Mucosa of gallbladder (tissue), 1 donor: ENCODE measurements around the gene TENM4. TPM values are rescaled to one million over a fixed set of nuclear protein-coding genes. Genes with fewer than 3 reads are reported as not detected.
A peak's percentile ranks its signal among the peaks of the same experiment; 100 is the strongest.

Experiments
- DNase-seq: peaks from one replicate; pipeline ENCODE4 v3.0.0-alpha.2; 2020; ENCODE audit warnings: low spot score
- total RNA-seq: library from RNA; stranded (reverse); gene quantifications from one replicate; pipeline ENCODE4 v1.2.1, GENCODE V29; 2021
- donor health status: DM: no; HTN: no; CAD: no.

TENM4 gene
- total RNA-seq, 1 donor from 2014 or later, result 8.4 TPM

DNA sequence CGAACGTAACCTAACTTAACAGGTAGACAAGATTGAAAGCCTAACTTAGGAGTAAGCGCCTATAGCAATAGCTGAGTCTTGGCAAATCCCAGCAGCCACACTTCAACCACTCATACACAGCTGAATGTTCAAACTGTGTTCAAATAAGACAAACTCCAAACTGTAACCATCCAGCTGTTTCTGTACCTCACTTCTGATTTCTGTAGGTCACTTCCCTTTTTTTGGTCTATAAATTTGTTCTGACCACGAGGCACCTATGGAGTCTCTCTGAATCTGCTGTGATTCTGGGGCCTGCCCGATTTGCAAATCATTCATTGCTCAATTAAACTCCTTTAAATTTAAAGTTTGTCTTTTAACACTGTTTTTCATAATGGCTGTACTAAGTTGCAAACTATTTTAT, 8.2 kb upstream of the TENM4 start:
- DNase-seq, result no peak

DNA sequence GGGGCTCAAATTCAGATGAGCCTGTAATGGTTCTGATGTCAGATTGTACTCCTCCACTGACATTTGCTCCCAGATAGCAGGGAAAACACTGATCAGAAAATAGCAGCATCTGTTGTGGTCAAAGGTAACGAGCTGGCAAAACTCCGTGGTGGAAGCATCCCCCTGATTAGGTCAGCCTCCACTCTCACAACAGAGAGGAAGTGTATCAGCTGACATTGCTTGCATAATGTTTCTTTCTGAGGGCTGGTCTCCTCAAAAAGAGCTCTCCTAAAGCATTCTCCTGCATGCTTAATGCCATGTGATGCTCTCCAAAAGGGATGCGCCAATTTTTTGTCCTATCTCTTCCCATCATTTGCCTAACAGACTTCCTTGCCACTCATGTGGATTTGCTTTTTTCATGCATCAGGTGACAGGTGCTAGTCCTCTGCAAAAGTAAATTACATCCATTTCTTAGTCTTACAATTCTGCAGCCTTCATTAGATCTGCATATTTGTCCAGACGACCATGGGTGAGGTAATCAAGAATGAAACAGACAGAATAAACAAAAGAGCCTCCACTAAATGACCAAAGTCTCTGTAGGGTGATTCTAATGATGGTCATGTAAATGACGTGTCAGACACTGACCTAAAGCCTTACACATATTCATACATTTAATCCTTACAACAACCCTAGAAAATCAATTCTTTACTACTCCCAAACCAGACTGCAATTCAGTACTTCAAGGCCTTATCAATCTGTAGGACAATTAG, 6.4 kb upstream of the TENM4 start:
- DNase-seq, result no peak

DNA sequence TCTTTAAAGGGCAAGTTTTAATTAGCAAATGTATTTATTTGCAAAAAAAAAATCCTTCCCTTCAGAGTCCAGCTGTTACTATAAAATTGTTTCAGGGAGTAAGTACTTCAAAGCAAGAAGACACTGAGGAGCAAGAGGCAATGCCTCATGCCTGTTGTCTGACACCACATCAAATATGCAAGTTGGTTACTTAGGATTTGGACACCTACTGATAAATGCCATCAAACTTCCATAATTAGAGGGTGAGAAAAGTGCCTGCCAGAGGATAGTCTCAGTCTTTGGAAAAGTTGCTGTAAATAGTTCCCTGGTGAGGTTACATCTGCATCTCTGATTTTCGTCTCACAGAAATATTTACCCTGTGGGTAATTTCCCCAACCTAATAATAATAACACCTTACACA, 4.1 kb upstream of the TENM4 start:
- no peak for DNase-seq

DNA sequence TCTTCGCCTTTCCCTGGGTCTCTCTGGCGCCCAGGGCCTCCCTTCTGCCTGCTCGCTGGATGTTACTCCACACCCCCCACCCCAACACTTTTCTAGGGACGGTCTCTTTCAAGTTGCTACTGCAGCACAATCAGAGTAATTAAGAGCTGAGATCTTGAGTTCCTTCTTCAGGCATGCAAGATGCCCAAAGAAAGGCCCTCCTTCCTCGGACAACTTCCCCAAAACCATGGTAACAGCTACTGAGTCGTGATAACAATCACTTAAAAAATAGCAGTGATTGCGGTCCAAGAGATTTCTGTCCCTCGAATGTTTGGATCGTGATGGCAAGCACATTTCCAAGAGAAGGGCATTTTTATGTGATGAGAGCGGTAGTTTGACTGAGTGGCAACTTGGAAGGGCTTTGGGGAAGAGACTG, 638 bp upstream of the TENM4 start:
- no peak for DNase-seq

DNA sequence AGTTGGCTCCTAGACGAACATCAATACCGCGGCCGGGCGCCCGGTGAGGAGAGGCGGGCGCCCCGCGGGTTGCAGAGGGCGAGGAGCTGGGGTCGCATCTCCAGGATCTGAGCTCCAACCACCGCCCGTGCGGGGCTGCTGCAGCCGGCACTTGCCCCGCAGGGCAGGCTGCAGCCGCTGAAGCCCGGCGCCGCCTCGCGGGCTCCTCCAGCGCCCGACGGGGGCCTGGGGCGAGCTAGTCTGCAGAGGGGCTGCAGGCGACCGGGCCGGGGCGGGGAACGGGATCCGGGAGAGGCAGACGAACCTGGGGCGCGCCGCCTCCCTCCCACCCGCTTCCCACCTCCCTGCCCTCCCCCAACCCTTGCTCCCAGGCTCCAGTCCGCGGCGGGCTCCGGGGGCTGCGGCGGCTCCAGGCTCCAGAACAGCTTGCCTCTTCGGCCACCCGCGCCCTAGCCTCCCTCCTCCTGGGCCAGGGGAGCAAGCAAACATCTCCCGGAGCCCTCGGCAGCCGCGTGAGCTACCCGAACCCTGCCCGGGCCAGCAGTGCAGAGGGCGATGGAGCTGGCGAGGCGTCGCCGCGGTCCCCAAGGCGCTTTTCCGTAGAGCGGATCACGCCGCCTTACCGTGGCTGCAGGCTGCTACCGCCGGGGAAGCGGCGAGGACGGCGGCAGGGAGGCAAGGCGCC, 802 bp downstream of the TENM4 start:
- DNase-seq, result no peak

DNA sequence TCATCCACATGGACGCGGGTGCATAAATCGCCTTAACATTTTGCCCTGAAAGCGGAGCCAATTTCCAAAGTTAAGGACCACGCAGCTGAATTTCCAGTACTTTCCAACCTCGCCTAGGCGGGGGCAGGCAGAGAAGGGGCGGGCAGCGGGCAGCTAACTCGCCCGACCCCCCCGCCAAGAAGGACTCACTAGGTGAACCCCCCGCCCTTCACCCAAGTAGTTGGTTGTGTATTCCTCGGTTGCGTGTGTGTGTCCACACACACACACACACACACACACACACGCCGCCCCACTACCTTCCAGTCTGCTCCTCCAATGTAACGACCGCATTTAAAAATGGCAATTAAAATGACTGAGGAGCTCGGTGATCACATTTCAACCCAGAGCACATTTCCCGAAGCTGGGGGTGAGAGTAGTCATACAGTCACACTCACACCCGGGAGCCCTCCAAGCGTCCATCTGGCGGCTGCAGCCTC, 1.4 kb downstream of the TENM4 start:
- no peak for DNase-seq

DNA sequence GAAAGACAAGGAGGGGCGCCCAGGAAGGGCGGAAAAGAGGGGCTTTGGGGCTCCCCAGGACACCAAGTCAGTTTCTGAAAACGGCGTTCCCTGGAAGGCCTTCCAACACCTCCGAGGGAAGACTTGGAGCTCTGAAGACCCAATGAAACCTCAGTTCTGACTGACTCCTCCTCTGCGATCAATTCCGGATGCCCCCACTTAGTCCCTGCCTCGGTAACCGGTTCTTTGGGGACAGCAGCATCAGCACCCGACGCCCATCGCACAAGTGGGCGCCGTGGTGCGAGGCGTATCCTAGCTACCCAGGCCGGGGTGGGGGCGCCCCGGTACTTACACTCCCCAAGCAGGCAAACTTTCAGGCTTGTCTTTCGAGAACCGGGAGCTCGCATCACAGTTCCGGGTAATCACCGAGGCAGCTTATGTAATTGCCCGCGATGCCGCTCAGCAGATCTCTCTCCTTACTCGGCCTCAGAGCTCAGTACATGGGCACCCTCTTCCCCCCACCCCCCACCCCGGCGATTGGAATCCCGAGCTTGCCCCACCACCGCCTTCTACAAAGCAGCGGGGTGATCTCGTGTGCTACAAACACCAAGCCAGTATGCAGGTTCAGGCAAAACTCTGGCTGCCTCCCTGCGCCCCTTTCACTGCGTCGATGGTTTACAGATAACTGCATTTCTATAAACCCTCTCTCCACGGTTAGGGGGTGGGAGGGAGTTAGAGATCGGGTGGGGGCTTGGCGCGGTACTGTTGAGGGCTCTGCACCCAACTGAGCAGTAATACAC, 2.0 kb downstream of the TENM4 start:
- no peak for DNase-seq

DNA sequence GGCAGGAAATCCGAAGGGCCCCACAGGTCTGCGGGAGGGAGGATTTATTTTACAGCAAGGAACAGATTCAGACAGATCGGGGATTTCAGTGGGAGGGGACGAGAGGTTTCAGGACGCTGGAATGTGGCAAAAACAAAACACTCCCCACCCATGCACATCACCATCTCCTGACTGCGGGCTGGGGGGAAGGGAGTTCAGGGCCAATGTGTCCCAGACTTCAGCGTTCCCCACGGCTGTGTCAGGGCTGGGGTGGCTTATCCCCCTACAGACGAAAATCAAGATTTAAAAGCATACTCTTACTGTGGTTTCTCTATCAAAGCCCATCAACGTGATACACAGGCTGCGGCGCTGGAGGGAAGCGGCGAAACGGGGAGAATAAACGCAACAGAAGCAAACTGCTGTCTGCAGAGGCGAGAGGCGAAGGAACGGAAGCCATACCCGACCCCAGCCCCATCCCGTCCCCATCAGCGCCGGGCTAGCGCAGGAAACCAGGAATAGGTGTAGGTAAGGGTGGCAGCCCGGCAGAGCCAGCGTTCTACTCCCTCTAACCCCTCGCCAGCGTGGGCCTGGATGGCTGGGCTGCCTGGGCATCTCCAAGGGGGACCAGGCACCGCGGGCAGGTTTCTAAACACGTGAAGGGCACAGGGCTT, 2.7 kb downstream of the TENM4 start:
- DNase-seq, result no peak

DNA sequence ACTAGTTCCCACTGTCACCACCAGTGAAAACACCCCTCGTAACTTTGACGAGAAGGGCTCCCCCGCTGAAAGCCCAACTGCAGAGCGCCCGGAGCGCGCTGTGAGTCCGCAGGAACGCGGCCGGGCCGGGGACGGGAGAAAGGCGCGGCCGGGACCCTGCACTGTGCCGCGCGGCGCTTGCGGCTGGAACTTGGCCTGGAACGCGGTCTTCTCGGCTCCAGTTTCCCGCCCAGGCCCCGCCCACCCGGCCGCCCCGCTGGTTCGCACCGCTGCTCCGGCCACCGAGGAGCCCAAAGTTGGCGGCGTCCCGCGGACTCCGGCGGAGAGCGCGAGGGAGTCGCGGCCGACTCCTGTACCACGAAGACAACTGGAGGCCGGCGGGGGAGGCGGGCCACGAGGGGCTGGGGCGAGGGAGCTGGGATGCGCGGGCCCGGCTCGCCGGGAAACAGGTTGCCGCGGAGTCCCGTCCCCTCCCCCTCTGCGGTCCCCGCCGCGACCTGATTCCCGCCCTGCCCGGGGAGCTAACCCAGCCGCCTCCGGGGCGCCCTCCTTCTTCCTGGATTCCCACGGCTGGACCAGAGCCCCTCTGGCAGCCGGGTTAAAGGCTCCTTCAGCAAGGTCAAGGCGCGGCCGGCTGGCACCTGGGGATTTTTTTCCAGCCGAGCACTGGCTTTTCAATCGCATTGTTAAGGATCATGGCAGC, 3.4 kb downstream of the TENM4 start:
- DNase-seq, result peak; percentile 47

DNA sequence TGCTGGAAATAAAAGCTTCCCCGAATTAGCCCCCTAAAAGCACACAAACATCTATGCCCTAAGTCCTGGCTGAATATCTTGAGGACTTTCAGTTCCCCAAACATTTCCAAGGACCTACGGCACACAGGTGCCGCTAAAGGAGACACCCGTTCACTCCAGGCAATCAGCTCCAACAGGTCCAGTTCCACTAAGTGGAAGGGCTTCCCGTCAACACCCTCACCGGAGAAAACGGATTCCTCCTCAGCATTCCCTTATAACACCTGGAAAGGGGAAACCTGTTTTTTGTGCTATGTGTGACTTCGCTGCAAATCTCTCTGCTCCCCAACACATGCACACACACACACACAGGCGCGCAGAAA, 3.9 kb downstream of the TENM4 start:
- DNase-seq, result no peak

DNA sequence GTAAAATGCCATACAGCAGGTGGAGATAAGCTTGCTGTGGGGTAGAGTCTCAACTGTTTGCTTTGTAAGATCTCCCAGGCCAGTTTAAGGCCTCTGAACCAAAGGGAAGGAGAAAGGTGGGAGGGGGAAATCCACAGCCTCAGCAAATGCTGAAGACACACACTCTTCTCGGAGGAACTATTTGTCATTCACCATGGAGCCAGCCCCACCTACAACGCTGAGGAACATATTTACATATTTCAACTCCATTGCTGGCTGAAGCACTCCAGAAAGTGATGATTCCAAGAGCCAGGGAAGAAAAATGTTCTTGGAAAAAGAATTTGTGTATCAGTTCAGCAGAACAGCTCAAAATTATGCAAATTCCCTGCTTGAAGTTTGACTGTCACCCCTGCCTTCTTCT, 6.5 kb downstream of the TENM4 start:
- DNase-seq, result no peak

DNA sequence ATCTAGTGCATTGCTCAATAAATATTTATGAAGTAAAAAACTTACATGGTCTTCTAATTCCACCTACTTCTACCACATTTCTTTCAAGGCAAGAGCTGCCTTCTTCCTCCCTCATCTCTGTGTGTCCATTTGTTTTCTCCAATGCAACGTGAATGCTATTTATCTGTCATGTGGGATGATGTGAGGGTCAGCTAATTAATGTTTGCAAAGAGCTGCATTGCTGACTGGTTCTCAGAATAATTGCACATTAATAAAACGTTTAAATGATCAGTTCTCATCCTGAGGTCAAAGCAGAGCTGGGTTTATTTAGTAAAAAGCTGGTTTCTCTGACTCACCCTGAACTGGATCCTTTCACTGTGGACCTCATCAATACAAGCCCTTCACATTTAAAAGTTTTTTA, 8.7 kb downstream of the TENM4 start:
- DNase-seq, result no peak

DNA sequence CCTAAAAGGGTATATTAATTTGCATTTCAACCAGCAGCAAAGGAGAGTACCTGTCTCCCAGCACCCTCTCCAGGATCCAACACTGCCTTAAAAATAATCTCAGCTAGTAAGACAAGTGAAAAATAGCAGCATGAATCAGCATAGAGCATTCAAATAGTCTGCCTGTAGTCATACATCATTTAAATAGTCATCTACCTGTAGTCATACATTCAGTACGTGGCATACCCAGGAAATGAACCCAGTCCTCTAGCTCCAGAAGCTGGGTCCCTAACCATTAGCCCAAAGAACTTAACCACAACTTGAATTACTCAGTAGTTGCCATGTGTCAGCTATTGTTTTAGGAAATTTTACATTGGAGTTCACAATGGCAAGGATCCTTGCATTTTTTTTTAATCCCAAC, 9.3 kb downstream of the TENM4 start:
- no peak for DNase-seq

DNA sequence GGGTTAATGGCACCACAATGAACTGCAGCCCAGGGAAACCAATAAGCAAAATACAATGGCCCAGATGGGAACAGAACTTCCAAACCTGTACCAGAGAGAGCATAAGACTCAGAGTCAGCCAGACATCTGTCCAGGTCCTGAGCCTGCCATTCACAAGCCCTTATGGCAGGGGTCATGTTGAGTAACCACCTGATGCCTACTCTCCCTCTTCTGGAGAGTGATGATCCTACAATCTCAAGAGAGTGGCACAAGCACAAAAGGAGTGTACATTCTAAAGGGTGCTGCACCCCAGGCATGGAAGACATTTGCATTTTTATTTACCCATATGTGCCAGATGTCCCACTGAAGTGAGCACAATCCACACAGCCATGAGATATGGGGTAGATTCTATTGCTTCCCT, 10.6 kb downstream of the TENM4 start:
- no peak for DNase-seq

DNA sequence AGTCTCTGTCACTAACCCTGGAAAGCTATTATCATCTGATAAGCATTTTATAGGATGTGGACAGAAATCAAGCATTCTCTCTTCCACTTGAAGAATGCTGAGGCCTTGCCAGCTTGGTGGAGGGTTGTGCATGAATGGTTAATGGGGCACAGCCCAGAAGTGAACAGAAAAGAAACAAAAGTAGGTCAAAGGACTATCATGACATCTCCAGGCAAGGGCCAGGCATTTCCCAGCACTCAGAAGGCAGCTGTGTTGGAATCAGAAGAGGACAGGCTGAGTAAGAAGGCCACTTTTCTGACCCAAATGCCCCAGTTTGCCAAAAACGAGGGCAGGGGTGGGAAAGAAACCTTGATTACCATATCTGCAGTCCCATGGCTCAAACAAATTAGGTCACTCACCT, 12.4 kb downstream of the TENM4 start:
- no peak for DNase-seq

DNA sequence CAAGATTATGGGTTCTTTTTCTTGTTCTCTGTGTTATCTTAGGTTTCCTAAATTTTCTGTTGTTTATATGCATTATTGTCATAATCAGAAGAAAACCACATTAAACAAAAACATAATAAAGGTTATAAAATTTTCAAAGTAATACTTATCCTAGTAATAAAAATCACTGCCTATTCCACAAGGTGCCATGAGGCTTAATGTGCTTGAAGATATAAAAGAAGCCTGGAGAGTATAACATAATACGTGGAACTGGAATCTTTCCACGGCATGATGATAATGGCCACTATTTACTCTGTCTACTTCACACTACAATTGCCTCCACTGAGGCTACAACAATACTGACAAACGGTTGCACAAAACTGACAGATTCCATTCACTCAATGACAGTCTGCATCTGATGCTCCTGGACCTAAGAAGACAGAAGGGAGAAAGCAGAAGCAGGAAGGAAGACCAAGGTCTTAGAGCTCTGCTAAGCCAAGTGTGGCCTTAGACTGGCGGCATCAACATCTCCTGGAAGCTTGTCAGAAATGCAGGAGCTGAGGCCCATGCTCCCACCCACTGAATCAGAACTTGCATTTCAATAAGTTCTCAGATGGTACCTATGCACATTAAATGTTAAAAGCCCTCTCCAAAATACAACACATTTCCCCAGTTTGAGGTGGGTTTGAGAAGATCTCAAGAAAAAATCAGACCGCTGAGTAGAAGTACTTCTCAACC, 13.1 kb downstream of the TENM4 start:
- DNase-seq, result no peak

DNA sequence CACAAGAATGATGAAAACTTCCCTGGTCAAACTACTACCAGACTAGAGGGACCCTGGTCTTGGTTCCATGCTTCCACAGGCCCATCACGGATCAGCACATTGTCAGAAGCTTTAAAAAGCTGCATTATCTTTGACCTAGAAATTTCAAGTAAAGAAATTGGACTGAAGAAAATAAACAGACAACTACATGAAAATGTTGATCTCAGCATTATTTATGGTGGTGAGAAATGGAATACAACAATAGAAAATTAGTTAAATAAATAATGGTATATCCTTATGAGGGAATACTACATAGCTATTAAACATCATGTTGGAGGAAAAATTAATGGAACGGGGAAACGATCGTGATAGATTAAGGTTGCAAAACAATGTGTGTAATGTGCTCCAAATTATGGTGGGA, 13.7 kb downstream of the TENM4 start:
- DNase-seq, result no peak

DNA sequence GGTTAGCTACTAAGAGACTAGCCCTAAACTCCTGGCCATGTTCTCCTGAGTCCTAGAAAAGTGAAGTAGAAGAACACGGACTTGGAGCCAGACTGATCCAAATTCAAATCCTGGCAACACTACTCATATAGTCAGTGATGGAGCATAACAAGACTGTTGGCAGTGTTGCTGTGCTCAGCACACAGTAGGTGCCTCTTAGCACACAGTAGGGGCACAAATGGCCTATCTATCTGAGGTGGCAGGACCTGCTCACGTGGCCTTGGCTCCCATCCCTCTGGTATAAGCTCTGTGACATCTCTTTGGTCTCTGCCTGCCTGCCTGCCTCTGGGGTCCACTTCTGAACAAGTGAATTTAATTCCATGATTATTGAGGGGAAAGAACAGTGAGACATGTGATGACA, 15.4 kb downstream of the TENM4 start:
- no peak for DNase-seq

DNA sequence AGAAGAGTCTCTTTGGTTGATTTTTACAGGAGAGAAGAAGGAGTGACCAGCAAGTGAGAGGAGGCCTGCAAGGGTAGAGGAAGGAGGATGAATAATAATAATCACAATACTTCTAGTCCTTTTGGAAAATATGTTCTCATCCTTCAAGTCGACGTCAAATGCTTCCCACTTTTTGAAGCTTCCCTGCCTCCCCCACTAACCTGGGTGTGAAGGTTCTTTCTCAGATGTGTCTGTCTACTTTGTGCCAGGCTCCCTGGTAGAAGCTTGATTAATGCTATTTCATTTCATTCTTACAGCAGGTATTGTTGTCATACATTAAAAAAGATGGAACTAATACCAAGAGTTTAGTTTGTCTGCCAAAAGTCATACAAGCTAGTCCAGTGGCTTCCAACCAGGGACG, 17.1 kb downstream of the TENM4 start:
- DNase-seq, result no peak

DNA sequence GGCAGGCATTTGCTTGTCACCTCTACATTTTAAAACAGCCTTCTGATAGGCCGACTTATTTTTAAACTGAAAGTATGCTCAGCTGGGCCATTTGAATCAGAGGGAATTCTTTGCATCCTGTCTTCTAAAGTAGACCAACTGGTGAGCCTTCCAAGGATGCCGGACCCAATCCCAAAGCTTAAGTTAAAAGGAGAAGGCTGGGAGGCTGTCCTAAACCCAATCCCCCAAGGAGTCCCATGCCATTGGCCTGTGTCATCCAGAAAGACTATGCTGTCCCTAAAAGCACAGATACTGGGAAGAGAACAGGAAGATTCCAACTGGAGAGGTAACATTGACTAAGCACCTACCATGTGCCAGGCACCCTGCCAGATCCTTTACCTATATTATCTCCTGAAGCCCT, 18.0 kb downstream of the TENM4 start:
- DNase-seq, result no peak

DNA sequence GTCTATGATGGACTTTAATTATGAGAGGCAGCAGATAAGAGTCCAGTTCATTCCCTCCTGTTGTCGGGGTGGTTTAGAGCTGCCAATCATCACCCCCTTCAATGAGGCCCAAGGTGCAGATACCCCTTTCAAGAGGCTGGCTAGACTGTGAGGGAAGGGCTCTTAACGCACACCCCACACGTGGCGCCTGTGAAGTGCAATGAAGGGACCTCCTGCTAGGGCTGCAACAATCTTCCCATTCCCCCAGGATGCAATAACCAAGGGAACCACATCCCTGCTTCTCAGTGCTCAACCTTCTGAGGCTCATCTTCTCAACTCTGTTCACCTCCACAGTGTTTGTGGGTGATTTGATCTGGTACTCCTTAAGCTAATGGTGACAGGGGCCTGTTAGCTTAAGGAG, 19.0 kb downstream of the TENM4 start:
- DNase-seq, result no peak
